Transverse colon (tissue), 4 donors: ENCODE measurements around the gene EP400.

Experiments used
- CTCF ChIP-seq, 5 experiments: fragments of 200-600 bp in 3 of 5; fragments of 450-650 bp in 2 of 5; sonication (generic) in 3 of 5; IDR thresholded peaks; 1 replicate in 2 of 5; 2 replicates in 3 of 5; pipeline ENCODE4 v1.5.1; 2016 to 2017; ENCODE audit warnings: antibody characterized with exemption in 5 of 5, inconsistent platforms in 3 of 5, mild to moderate bottlenecking in 2 of 5, moderate library complexity in 1 of 5
- EP300 ChIP-seq: sonication (generic); formaldehyde crosslinking; IDR thresholded peaks from one replicate; pipeline ENCODE4 v1.6.1; 2017; ENCODE audit warnings: antibody characterized with exemption, low read depth
- POLR2A ChIP-seq: fragments of 450-650 bp; IDR thresholded peaks from one replicate; pipeline ENCODE4 v1.6.1; 2016; ENCODE audit warnings: antibody characterized with exemption, mild to moderate bottlenecking, moderate library complexity
- POLR2AphosphoS5 ChIP-seq, 3 donors: sonication (generic); formaldehyde crosslinking; IDR thresholded peaks; one replicate each; pipeline ENCODE4 v1.6.1; 2016; ENCODE audit warnings: antibody characterized with exemption in 3 of 3

- TF ChIP-seq CTCF (IDR thresholded peaks at IDR 0.05) (no peak), POLR2A (no peak), EP300 (no peak), POLR2AphosphoS5 (IDR thresholded peaks at IDR 0.05) (no peak)
These were observed 80.8 kb downstream of the EP400 start for GRCh38 chr12:132030367-132031038.
